HepG2 (cell line): ENCODE measurements around the gene ERMARD. TPM values are rescaled to one million over a fixed set of nuclear protein-coding genes. Genes with fewer than 3 reads are reported as not detected.

Source experiments
- CBX2 ChIP-seq, 2 experiments: fragments of 200-600 bp in 1 of 2; sonication (generic); formaldehyde crosslinking in 1 of 2; IDR thresholded peaks; 2 replicates each; pipeline versions ENCODE4 v1.7.0 to v1.8.1; 2018 to 2022; ENCODE audit warnings: low read depth in 2 of 2, low read length in 1 of 2, mild to moderate bottlenecking in 1 of 2, missing genetic modification reagents in 1 of 2
- ELF1 ChIP-seq: sonication (generic); formaldehyde crosslinking; IDR thresholded peaks from 2 replicates; pipeline ENCODE4 v1.4.0; 2020; ENCODE audit warnings: missing genetic modification reagents
- HNRNPK ChIP-seq: fragments of 200-400 bp; formaldehyde crosslinking; IDR thresholded peaks from 2 replicates; pipeline ENCODE4 v1.6.1; 2018; ENCODE audit warnings: low read length, low read depth, moderate library complexity, mild to moderate bottlenecking; ENCODE audit not compliant: poor library complexity, severe bottlenecking
- HOXA3 ChIP-seq: sonication (generic); formaldehyde crosslinking; IDR thresholded peaks from 2 replicates; pipeline ENCODE4 v1.5.0; 2020; ENCODE audit warnings: missing genetic modification reagents
- HOXA9 ChIP-seq: sonication (generic); formaldehyde crosslinking; IDR thresholded peaks from 2 replicates; pipeline ENCODE4 v1.8.1; 2022; ENCODE audit warnings: missing genetic modification reagents, mild to moderate bottlenecking, moderate library complexity, borderline replicate concordance
- KMT2B ChIP-seq: IDR thresholded peaks from 2 replicates; pipeline ENCODE4 v1.6.1; 2016; ENCODE audit warnings: missing genetic modification reagents, missing compliant biosample characterization
- MEIS2 ChIP-seq: sonication (generic); formaldehyde crosslinking; IDR thresholded peaks from 2 replicates; pipeline ENCODE4 v1.9.0; 2021; ENCODE audit warnings: mild to moderate bottlenecking, missing genetic modification reagents
- SP4 ChIP-seq: sonication (generic); formaldehyde crosslinking; IDR thresholded peaks from 2 replicates; pipeline ENCODE4 v1.8.1; 2023; ENCODE audit warnings: mild to moderate bottlenecking, missing genetic modification reagents
- SRSF1 ChIP-seq: fragments of 200-400 bp; formaldehyde crosslinking; optimal IDR thresholded peaks from 2 replicates; pipeline ENCODE3; 2017; ENCODE audit warnings: mild to moderate bottlenecking, low read depth, low read length, moderate library complexity
- TEAD3 ChIP-seq: optimal IDR thresholded peaks from 2 replicates; pipeline ENCODE3; 2016; ENCODE audit warnings: borderline replicate concordance
- ZEB1 ChIP-seq: IDR thresholded peaks from 2 replicates; pipeline ENCODE4 v1.6.1; 2012; ENCODE audit warnings: mild to moderate bottlenecking, low read depth, inconsistent platforms; ENCODE audit not compliant: insufficient replicate concordance
- ZNF253 ChIP-seq: sonication (generic); formaldehyde crosslinking; IDR thresholded peaks from 2 replicates; pipeline ENCODE4 v1.8.0; 2022; ENCODE audit warnings: mild to moderate bottlenecking, missing genetic modification reagents, borderline replicate concordance
- ZNF331 ChIP-seq: sonication (generic); formaldehyde crosslinking; IDR thresholded peaks from 2 replicates; pipeline ENCODE4 v1.4.0; 2020; ENCODE audit warnings: missing genetic modification reagents
- ZNF335 ChIP-seq: sonication (generic); formaldehyde crosslinking; IDR thresholded peaks from 2 replicates; pipeline ENCODE4 v1.4.0; 2020; ENCODE audit warnings: missing genetic modification reagents
- ZNF557 ChIP-seq: sonication (generic); formaldehyde crosslinking; IDR thresholded peaks from 2 replicates; pipeline ENCODE4 v1.4.0; 2020; ENCODE audit warnings: missing genetic modification reagents
- ZNF563 ChIP-seq: sonication (generic); formaldehyde crosslinking; IDR thresholded peaks from 2 replicates; pipeline ENCODE4 v1.8.0; 2022; ENCODE audit warnings: mild to moderate bottlenecking, moderate library complexity, missing genetic modification reagents
- ZNF713 ChIP-seq: sonication (generic); formaldehyde crosslinking; IDR thresholded peaks from 2 replicates; pipeline ENCODE4 v1.4.0; 2020; ENCODE audit warnings: mild to moderate bottlenecking, missing genetic modification reagents
- ZNF746 ChIP-seq: sonication (generic); formaldehyde crosslinking; IDR thresholded peaks from 2 replicates; pipeline ENCODE4 v1.8.0; 2022; ENCODE audit warnings: mild to moderate bottlenecking, missing genetic modification reagents
- polyA plus RNA-seq, 8 experiments: library from polyadenylated mRNA; depleted of rRNA in 3 of 8; stranded (reverse) in 7 of 8; unstranded in 1 of 8; fragments of >200 nt; fragmentation: Illumina TruSeq in 4 of 8; extraction: Trizol in 4 of 8; gene quantifications; 2 replicates each; pipeline versions ENCODE4 v1.2.1 to v1.2.3, GENCODE V29; 2011 to 2016; ENCODE audit warnings: low read depth in 4 of 8, missing spikeins in 1 of 8, mixed read lengths in 1 of 8; ENCODE audit not compliant: insufficient read depth in 1 of 8
- total RNA-seq, 5 experiments: library from RNA; depleted of rRNA; stranded (reverse); fragments of >200 nt; fragmentation: Illumina TruSeq; extraction: Trizol; gene quantifications; 2 replicates each; pipeline ENCODE4 v1.2.3, GENCODE V29; 2016; ENCODE audit warnings: low read depth in 1 of 5
- TF ChIP-seq, protein P1 (sequence below): sonication (generic); formaldehyde crosslinking; IDR thresholded peaks from 2 replicates; pipeline ENCODE4 v1.5.0; 2020; ENCODE audit warnings: mild to moderate bottlenecking, missing genetic modification reagents, moderate library complexity
- TF ChIP-seq, protein P2 (sequence below): sonication (generic); formaldehyde crosslinking; IDR thresholded peaks from 2 replicates; pipeline ENCODE4 v1.4.0; 2020; ENCODE audit warnings: missing genetic modification reagents
- TF ChIP-seq, protein P3 (sequence below): sonication (generic); formaldehyde crosslinking; IDR thresholded peaks from 2 replicates; pipeline ENCODE4 v1.4.0; 2020; ENCODE audit warnings: missing genetic modification reagents

The ERMARD gene
- total and polyA plus RNA-seq, 2 of the 13 experiments (the other 11 are each of a cell fraction or from before 2014, with no cell fraction given), result 8.8 to 10.7 TPM

DNA sequence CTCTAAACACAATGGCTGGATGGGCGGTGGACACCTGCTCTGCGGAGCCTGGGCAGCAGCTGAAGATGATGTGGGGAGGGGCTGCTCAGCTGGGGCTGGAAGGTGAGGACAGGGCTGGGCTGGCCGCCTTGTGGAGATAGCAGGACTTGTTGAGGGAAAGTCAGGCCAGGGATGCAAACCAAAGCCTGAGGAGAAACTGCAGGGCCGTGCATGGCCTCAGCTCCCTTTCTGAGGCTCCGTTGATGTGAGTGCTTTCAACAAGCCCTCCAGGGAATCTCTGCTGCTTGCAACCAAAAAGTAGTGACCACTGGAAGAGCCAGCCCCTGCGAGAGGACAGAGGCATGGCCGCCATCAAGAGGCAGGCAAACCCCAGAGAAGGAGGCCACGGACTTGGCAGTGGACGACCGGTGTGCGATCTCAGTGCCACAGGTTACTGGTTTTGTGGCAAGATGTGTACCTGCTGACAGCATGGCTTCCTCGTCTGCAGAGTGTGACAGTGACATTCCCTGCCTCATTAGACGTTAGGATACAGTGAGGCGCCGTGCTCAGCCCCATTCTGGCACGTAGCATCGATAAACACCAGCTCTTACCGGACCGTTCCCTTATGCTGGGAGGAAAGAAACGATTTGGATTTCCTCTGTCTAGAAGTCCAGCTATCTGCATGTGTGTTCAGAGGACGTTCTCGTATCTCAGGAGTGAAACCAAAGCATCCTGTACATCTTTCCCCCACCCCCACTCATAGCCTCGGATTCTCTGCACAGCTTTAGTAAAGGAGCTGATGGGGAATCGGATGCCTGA lies 37.9 kb downstream of the ERMARD start (continued):
- TF ChIP-seq HNRNPK, result no peak
- 0 out of 2 replicates have a peak, but pooled peaks have one; percentile 33 for TF ChIP-seq MEIS2 (CRISPR knock-in tag)
- 0 out of 2 replicates have a peak, but pooled peaks have one; percentile 55 for TF ChIP-seq ZNF563
- 0 out of 2 replicates have a peak, but pooled peaks have one; percentile 33 for TF ChIP-seq ZNF335 (CRISPR knock-in tag)
- no peak for TF ChIP-seq CBX2 (IDR thresholded peaks at IDR 0.05; ENCODE audit: low read depth, low read length)
- no peak for TF ChIP-seq CBX2 (CRISPR knock-in tag; IDR thresholded peaks at IDR 0.05; ENCODE audit: low read depth)
- TF ChIP-seq ZNF557 (CRISPR knock-in tag), result no peak
- no peak for TF ChIP-seq ZNF253
- TF ChIP-seq ZNF331 (CRISPR knock-in tag), result peak; percentile 95
- TF ChIP-seq, protein P1, sequence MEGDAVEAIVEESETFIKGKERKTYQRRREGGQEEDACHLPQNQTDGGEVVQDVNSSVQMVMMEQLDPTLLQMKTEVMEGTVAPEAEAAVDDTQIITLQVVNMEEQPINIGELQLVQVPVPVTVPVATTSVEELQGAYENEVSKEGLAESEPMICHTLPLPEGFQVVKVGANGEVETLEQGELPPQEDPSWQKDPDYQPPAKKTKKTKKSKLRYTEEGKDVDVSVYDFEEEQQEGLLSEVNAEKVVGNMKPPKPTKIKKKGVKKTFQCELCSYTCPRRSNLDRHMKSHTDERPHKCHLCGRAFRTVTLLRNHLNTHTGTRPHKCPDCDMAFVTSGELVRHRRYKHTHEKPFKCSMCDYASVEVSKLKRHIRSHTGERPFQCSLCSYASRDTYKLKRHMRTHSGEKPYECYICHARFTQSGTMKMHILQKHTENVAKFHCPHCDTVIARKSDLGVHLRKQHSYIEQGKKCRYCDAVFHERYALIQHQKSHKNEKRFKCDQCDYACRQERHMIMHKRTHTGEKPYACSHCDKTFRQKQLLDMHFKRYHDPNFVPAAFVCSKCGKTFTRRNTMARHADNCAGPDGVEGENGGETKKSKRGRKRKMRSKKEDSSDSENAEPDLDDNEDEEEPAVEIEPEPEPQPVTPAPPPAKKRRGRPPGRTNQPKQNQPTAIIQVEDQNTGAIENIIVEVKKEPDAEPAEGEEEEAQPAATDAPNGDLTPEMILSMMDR, result peak; percentile 56
- TF ChIP-seq ZEB1, result peak; percentile 50
- TF ChIP-seq, protein P2, sequence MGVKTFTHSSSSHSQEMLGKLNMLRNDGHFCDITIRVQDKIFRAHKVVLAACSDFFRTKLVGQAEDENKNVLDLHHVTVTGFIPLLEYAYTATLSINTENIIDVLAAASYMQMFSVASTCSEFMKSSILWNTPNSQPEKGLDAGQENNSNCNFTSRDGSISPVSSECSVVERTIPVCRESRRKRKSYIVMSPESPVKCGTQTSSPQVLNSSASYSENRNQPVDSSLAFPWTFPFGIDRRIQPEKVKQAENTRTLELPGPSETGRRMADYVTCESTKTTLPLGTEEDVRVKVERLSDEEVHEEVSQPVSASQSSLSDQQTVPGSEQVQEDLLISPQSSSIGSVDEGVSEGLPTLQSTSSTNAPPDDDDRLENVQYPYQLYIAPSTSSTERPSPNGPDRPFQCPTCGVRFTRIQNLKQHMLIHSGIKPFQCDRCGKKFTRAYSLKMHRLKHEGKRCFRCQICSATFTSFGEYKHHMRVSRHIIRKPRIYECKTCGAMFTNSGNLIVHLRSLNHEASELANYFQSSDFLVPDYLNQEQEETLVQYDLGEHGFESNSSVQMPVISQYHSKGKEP (CRISPR knock-in tag), result no peak
- TF ChIP-seq HOXA3 (CRISPR knock-in tag), result peak; percentile 34; the same call in 1 of the 2 replicates
- peak; percentile 7; the same call in 1 of the 2 replicates for TF ChIP-seq ZNF746
- TF ChIP-seq KMT2B (CRISPR knock-in tag), result no peak
- TF ChIP-seq SP4 (CRISPR knock-in tag), result 0 out of 2 replicates have a peak, but pooled peaks have one; percentile 2
- TF ChIP-seq ZNF713, result no peak
- TF ChIP-seq, protein P3, sequence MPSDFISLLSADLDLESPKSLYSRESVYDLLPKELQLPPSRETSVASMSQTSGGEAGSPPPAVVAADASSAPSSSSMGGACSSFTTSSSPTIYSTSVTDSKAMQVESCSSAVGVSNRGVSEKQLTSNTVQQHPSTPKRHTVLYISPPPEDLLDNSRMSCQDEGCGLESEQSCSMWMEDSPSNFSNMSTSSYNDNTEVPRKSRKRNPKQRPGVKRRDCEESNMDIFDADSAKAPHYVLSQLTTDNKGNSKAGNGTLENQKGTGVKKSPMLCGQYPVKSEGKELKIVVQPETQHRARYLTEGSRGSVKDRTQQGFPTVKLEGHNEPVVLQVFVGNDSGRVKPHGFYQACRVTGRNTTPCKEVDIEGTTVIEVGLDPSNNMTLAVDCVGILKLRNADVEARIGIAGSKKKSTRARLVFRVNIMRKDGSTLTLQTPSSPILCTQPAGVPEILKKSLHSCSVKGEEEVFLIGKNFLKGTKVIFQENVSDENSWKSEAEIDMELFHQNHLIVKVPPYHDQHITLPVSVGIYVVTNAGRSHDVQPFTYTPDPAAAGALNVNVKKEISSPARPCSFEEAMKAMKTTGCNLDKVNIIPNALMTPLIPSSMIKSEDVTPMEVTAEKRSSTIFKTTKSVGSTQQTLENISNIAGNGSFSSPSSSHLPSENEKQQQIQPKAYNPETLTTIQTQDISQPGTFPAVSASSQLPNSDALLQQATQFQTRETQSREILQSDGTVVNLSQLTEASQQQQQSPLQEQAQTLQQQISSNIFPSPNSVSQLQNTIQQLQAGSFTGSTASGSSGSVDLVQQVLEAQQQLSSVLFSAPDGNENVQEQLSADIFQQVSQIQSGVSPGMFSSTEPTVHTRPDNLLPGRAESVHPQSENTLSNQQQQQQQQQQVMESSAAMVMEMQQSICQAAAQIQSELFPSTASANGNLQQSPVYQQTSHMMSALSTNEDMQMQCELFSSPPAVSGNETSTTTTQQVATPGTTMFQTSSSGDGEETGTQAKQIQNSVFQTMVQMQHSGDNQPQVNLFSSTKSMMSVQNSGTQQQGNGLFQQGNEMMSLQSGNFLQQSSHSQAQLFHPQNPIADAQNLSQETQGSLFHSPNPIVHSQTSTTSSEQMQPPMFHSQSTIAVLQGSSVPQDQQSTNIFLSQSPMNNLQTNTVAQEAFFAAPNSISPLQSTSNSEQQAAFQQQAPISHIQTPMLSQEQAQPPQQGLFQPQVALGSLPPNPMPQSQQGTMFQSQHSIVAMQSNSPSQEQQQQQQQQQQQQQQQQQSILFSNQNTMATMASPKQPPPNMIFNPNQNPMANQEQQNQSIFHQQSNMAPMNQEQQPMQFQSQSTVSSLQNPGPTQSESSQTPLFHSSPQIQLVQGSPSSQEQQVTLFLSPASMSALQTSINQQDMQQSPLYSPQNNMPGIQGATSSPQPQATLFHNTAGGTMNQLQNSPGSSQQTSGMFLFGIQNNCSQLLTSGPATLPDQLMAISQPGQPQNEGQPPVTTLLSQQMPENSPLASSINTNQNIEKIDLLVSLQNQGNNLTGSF (CRISPR knock-in tag), result peak; percentile 5; the same call in 1 of the 2 replicates
- 0 out of 2 replicates have a peak, but pooled peaks have one; percentile 26 for TF ChIP-seq ELF1 (CRISPR knock-in tag)
- TF ChIP-seq HOXA9 (CRISPR knock-in tag), result no peak
- TF ChIP-seq SRSF1, result peak; percentile 35
- peak; percentile 3 for TF ChIP-seq TEAD3 (CRISPR knock-in tag)
